MM.1S (cell line): ENCODE data around the gene TCF20.

Source experiments
- DNase-seq: peaks from one replicate; pipeline ENCODE4 v3.0.0-alpha.2; 2015
- H2AFZ ChIP-seq: fragments of 300-600 bp; sonication (generic); 2 replicates; pipeline ENCODE4 v1.6.0; 2016; ENCODE audit warnings: antibody characterized with exemption, low read length
- H3F3A ChIP-seq: fragments of 300-600 bp; sonication (generic); 2 replicates; pipeline ENCODE4 v1.6.1; 2016; ENCODE audit warnings: mild to moderate bottlenecking, antibody characterized with exemption, low read length, moderate library complexity, mixed read lengths; ENCODE audit not compliant: insufficient read depth
- H3K27ac ChIP-seq: fragments of 300-600 bp; sonication (generic); 2 replicates; pipeline ENCODE4 v1.5.1; 2016; ENCODE audit warnings: mild to moderate bottlenecking, low read length
- H3K27me3 ChIP-seq: fragments of 300-600 bp; sonication (generic); replicated peaks from 2 replicates; pipeline ENCODE4 v1.6.0; 2016; ENCODE audit warnings: low read length; ENCODE audit not compliant: insufficient read depth
- H3K36me3 ChIP-seq: fragments of 300-600 bp; sonication (generic); replicated peaks from 2 replicates; pipeline ENCODE4 v1.6.1; 2016; ENCODE audit warnings: mild to moderate bottlenecking, low read length, mixed read lengths; ENCODE audit not compliant: insufficient read depth
- H3K4me1 ChIP-seq: fragments of 300-600 bp; sonication (generic); 2 replicates; pipeline ENCODE4 v1.6.1; 2016; ENCODE audit warnings: low read length, mixed read lengths
- H3K4me2 ChIP-seq: fragments of 300-600 bp; sonication (generic); 2 replicates; pipeline ENCODE4 v1.6.0; 2016; ENCODE audit warnings: low read depth, low read length
- H3K4me3 ChIP-seq: fragments of 300-600 bp; sonication (generic); 2 replicates; pipeline ENCODE4 v1.5.1; 2016; ENCODE audit warnings: low read length, mixed read lengths
- H3K79me2 ChIP-seq: fragments of 300-600 bp; sonication (generic); 2 replicates; pipeline ENCODE4 v1.6.1; 2016; ENCODE audit warnings: mixed run types, low read length, mixed read lengths
- H3K9ac ChIP-seq: fragments of 300-600 bp; sonication (generic); 2 replicates; pipeline ENCODE4 v1.6.1; 2016; ENCODE audit warnings: low read length, mixed read lengths
- H3K9me2 ChIP-seq: fragments of 300-600 bp; sonication (generic); replicated peaks from 2 replicates; pipeline ENCODE4 v1.6.1; 2016; ENCODE audit warnings: mild to moderate bottlenecking, low read length, mixed read lengths; ENCODE audit not compliant: insufficient read depth
- H3K9me3 ChIP-seq: fragments of 300-600 bp; sonication (generic); replicated peaks from 2 replicates; pipeline ENCODE4 v1.6.1; 2016; ENCODE audit warnings: mild to moderate bottlenecking, low read length, mixed read lengths; ENCODE audit not compliant: insufficient read depth
- H4K20me1 ChIP-seq: fragments of 300-600 bp; sonication (generic); 2 replicates; pipeline ENCODE4 v1.6.1; 2016; ENCODE audit warnings: mild to moderate bottlenecking, low read length, moderate library complexity, mixed read lengths; ENCODE audit not compliant: insufficient read depth
- CTCF ChIP-seq: fragments of 300-600 bp; sonication (generic); IDR thresholded peaks from 2 replicates; pipeline ENCODE4 v1.5.1; 2016; ENCODE audit warnings: antibody characterized with exemption, low read length, mixed read lengths
- EZH2 ChIP-seq: fragments of 300-600 bp; sonication (generic); optimal IDR thresholded peaks from 2 replicates; pipeline ENCODE3; 2017; ENCODE audit warnings: low read depth, mild to moderate bottlenecking, antibody characterized with exemption, low read length, mixed read lengths
- EZH2phosphoT487 ChIP-seq: fragments of 300-600 bp; sonication (generic); IDR thresholded peaks from 2 replicates; pipeline ENCODE4 v1.6.1; 2018; ENCODE audit warnings: antibody characterized with exemption, low read length

Gene TCF20

DNA sequence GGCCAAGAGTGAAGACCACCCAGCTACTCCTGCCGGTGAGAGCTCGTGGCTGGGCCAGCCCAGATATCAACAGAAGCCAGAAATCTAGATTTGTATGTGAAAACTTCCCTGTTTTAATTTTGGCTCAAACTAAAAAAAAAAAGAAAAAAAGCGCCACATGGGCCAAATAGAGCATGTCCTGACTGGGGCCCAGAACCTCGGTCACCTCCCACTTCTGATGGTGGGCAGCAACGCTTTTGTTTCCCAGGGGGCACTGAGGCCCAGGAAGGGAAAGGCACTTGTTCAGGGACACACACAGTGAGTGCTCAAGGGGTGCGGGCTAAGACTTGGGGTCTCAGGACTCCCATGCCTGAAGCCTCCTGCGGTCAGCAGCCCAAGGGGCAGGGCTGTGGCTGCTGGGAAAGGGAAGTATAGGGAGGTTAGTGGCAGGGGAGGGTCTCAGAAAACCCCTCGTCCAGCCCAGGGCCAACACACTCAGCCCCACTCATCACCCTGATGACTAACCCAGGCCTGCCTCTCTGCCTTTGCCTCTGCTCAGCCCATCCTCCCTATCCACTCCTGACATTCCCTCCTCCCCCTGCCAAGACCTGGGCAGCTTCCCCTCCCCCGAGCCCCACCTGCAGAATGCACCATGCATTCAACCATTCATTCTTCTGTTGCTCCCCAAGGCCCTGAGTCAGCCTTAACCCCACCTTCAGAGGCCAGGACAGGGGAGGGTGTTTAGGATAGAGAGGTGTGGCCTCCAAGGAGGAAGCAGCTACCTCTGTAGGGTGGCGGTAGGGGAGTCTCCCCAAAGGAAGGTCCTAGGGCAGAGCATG is 30.0 kb upstream of the TCF20 start:
- Histone ChIP-seq H3K27ac (no peak overlapping the region), H4K20me1 (no peaks in the 10 kb centered on the region), H3K79me2 (no peaks in the 10 kb centered on the region), H2AFZ (no peak overlapping the region), H3K36me3 (no peaks in the 10 kb centered on the region), H3K4me3 (no peak overlapping the region), H3K4me1 (no peaks in the 10 kb centered on the region), H3K9me3 (no peaks in the 10 kb centered on the region), H3K9ac (no peak overlapping the region), H3F3A (no peaks in the 10 kb centered on the region), H3K27me3 (peaks cover 47% of the 10 kb centered on the region), H3K9me2 (no peaks in the 10 kb centered on the region), H3K4me2 (peak overlapping the region; percentile 39; the same call in 1 of the 2 replicates)
- no peak for DNase-seq
- no peak for TF ChIP-seq EZH2
- no peak for TF ChIP-seq CTCF
- no peak for TF ChIP-seq EZH2phosphoT487

DNA sequence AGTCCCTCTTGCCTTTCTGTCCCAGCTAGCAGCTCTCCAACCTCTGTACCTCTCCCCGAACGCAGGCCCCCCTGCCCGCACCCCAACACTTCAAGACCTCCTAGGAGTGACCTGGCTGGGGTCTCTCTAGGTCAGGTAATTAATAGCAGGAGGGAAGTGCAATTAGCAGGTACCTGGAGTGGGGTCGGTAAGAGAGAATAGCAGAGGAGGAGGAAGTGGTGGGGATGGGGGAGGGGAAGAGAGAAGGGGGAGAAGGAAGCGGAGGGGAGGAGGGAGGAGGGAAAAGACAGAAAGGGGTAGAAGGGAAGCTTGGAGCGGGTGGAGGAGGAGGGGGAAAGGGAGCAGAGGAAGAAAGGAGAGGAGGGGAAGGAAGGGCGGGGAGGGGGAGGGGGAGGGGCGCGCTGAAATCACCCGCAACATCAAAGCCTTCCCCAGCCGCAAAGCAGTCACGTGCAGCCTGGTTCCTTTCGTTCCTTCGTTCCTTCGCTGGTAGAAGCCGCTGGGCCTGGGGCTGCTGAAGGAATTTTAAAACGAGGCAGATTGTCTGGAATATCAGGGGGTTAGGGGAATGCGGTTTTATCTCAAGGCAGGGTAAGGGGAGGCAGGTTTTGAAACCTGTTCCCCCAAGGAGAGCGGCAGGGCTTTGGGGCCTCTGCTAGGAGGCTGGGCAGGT is 29.3 kb upstream of the TCF20 start:
- peak; percentile 29 for DNase-seq
- Histone ChIP-seq H3K4me2 (peak overlapping the region; percentile 39; the same call in 1 of the 2 replicates), H3K9ac (no peak overlapping the region), H3K4me3 (no peak overlapping the region), H2AFZ (no peak overlapping the region), H3K79me2 (no peaks in the 10 kb centered on the region), H3K9me2 (no peaks in the 10 kb centered on the region), H3K4me1 (no peaks in the 10 kb centered on the region), H3K27me3 (peaks cover 40% of the 10 kb centered on the region), H3K36me3 (no peaks in the 10 kb centered on the region), H3K27ac (no peak overlapping the region), H3F3A (no peaks in the 10 kb centered on the region), H3K9me3 (no peaks in the 10 kb centered on the region), H4K20me1 (no peaks in the 10 kb centered on the region)
- TF ChIP-seq CTCF (no peak), EZH2phosphoT487 (no peak), EZH2 (no peak)

DNA sequence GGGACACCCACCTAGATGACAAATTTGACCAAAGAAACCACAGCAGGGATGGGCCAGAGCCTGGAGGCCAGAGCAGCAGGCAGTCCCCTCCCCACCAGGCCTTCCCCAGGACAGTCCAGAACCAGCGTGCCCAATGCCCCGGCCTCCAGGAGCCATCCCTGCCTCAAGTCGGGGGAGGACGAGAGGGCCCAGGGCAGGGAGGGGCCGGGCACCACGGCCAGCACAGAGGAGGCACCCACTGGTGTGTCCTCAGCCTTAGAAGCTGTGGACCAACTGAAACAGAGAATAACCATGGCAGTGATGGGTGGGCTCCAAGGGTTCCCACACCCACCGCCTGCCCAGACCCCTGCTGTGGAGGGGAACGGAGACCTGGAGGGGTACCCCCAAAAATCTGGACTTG is 28.3 kb upstream of the TCF20 start:
- H3K36me3 ChIP-seq = no peaks in the 10 kb centered on the region
- H3K9me3 ChIP-seq = no peaks in the 10 kb centered on the region
- no peaks in the 10 kb centered on the region for H3F3A ChIP-seq
- no peak overlapping the region for H3K27ac ChIP-seq
- no peaks in the 10 kb centered on the region for H4K20me1 ChIP-seq
- no peak overlapping the region for H3K4me3 ChIP-seq
- no peak for TF ChIP-seq EZH2
- TF ChIP-seq CTCF = no peak
- no peak for TF ChIP-seq EZH2phosphoT487
- H3K9me2 ChIP-seq = no peaks in the 10 kb centered on the region
- H3K9ac ChIP-seq = no peak overlapping the region
- no peak for DNase-seq
- H3K4me2 ChIP-seq = no peak overlapping the region
- no peaks in the 10 kb centered on the region for H3K4me1 ChIP-seq
- H2AFZ ChIP-seq = no peak overlapping the region
- peaks cover 30% of the 10 kb centered on the region for H3K27me3 ChIP-seq
- H3K79me2 ChIP-seq = no peaks in the 10 kb centered on the region
